WTC11 (cell line): ENCODE data around the gene LLGL2. TPM values are rescaled to one million over a fixed set of nuclear protein-coding genes. Genes with fewer than 3 reads are reported as not detected.

Experiments
- ATAC-seq: fragments of 200-7000 bp; cut with Tn5 transposase; 2 replicates; pipeline ENCODE4 v1.10.0; 2021; ENCODE audit warnings: mild to moderate bottlenecking, moderate library complexity
- CTCF ChIA-PET: fragments of 300-600 bp; sonication (Branson Sonifier 250); formaldehyde crosslinking; loops from one replicate; lab custom pipeline; 2021; ENCODE audit warnings: antibody characterized with exemption; lab: Charles Lee
- POLR2A ChIA-PET: fragments of 350-600 bp; sonication (Branson Sonifier 250); formaldehyde crosslinking; loops from one replicate; lab custom pipeline; 2021; ENCODE audit warnings: antibody characterized with exemption; lab: Charles Lee
- DNase-seq: peaks from one replicate; pipeline ENCODE4 v3.0.0; 2021; ENCODE audit warnings: low spot score
- H3K27ac Mint-ChIP-seq: 2 replicates; pipeline ENCODE4 v1.8.0; 2021; ENCODE audit warnings: mixed read lengths
- H3K27me3 Mint-ChIP-seq: 2 replicates; pipeline ENCODE4 v1.8.0; 2021; ENCODE audit warnings: low read depth, mild to moderate bottlenecking, moderate library complexity, mixed read lengths
- H3K36me3 Mint-ChIP-seq: 2 replicates; pipeline ENCODE4 v1.8.0; 2021; ENCODE audit warnings: mixed read lengths
- H3K4me1 Mint-ChIP-seq: 2 replicates; pipeline ENCODE4 v1.8.0; 2022; ENCODE audit warnings: mixed read lengths
- H3K4me3 Mint-ChIP-seq: 2 replicates; pipeline ENCODE4 v1.8.0; 2021; ENCODE audit warnings: mild to moderate bottlenecking, moderate library complexity, mixed read lengths
- H3K9me3 Mint-ChIP-seq: 2 replicates; pipeline ENCODE4 v1.8.0; 2021; ENCODE audit warnings: mixed read lengths
- CREM ChIP-seq: sonication (generic); formaldehyde crosslinking; IDR thresholded peaks from 2 replicates; pipeline ENCODE4 v1.8.1; 2022; ENCODE audit warnings: mild to moderate bottlenecking, missing genetic modification reagents, moderate library complexity
- FOXJ3 ChIP-seq: sonication (generic); formaldehyde crosslinking; IDR thresholded peaks from 2 replicates; pipeline ENCODE4 v1.9.0; 2021; ENCODE audit warnings: missing genetic modification reagents, mild to moderate bottlenecking, borderline replicate concordance
- FOXK1 ChIP-seq: sonication (generic); formaldehyde crosslinking; IDR thresholded peaks from 2 replicates; pipeline ENCODE4 v1.8.0; 2022; ENCODE audit warnings: mild to moderate bottlenecking, moderate library complexity, missing genetic modification reagents
- MXD4 ChIP-seq: fragments of 250-450 bp; sonication (Bioruptor Pico); IDR thresholded peaks from 2 replicates; pipeline ENCODE4 v1.8.0; 2021; ENCODE audit warnings: mild to moderate bottlenecking, moderate library complexity, borderline replicate concordance
- OVOL2 ChIP-seq: fragments of 250-450 bp; sonication (Bioruptor Pico); IDR thresholded peaks from 2 replicates; pipeline ENCODE4 v1.9.0; 2021; ENCODE audit warnings: mild to moderate bottlenecking, borderline replicate concordance
- SMAD4 ChIP-seq: sonication (generic); formaldehyde crosslinking; IDR thresholded peaks from 2 replicates; pipeline ENCODE4 v1.8.0; 2022; ENCODE audit warnings: mild to moderate bottlenecking, missing genetic modification reagents
- TCF7 ChIP-seq: sonication (generic); formaldehyde crosslinking; IDR thresholded peaks from 2 replicates; pipeline ENCODE4 v1.8.0; 2022; ENCODE audit warnings: mild to moderate bottlenecking, low read depth, missing genetic modification reagents, moderate library complexity
- TEAD1 ChIP-seq: sonication (generic); formaldehyde crosslinking; IDR thresholded peaks from 2 replicates; pipeline ENCODE4 v1.8.0; 2022; ENCODE audit warnings: mild to moderate bottlenecking, missing genetic modification reagents
- ZBTB21 ChIP-seq: sonication (generic); formaldehyde crosslinking; IDR thresholded peaks from 2 replicates; pipeline ENCODE4 v1.8.1; 2023; ENCODE audit warnings: mild to moderate bottlenecking, missing genetic modification reagents, borderline replicate concordance
- total RNA-seq: library from RNA; stranded (reverse); gene quantifications from 3 replicates; pipeline ENCODE4 v1.2.3, GENCODE V29; 2021
- TF ChIP-seq, protein P1 (sequence below): sonication (generic); formaldehyde crosslinking; IDR thresholded peaks from 2 replicates; pipeline ENCODE4 v1.8.1; 2022; ENCODE audit warnings: mild to moderate bottlenecking, missing genetic modification reagents, moderate library complexity, borderline replicate concordance
- TF ChIP-seq, protein P2 (sequence below): sonication (generic); formaldehyde crosslinking; IDR thresholded peaks from 2 replicates; pipeline ENCODE4 v1.8.1; 2023; ENCODE audit warnings: mild to moderate bottlenecking, missing genetic modification reagents
- TF ChIP-seq, protein P3 (sequence below): sonication (generic); formaldehyde crosslinking; IDR thresholded peaks from 2 replicates; pipeline ENCODE4 v1.8.0; 2023; ENCODE audit warnings: missing genetic modification reagents, mild to moderate bottlenecking, borderline replicate concordance
- TF ChIP-seq, protein P4 (sequence below): fragments of 250-450 bp; sonication (Bioruptor Pico); IDR thresholded peaks from 2 replicates; pipeline ENCODE4 v2.1.2; 2022; ENCODE audit warnings: mild to moderate bottlenecking, moderate library complexity
- TF ChIP-seq, protein P5 (sequence below): sonication (generic); formaldehyde crosslinking; IDR thresholded peaks from 2 replicates; pipeline ENCODE4 v1.8.0; 2022; ENCODE audit warnings: mild to moderate bottlenecking, missing genetic modification reagents
- TF ChIP-seq, protein P6 (sequence below): sonication (generic); formaldehyde crosslinking; IDR thresholded peaks from 2 replicates; pipeline ENCODE4 v1.8.0; 2023; ENCODE audit warnings: missing genetic modification reagents
- TF ChIP-seq, protein P7 (sequence below): fragments of 250-450 bp; sonication (Bioruptor Pico); IDR thresholded peaks from 2 replicates; pipeline ENCODE4 v1.8.0; 2021; ENCODE audit warnings: mild to moderate bottlenecking
- TF ChIP-seq, protein P8 (sequence below): sonication (generic); formaldehyde crosslinking; IDR thresholded peaks from 2 replicates; pipeline ENCODE4 v1.8.1; 2023; ENCODE audit warnings: mild to moderate bottlenecking, missing genetic modification reagents, borderline replicate concordance
- TF ChIP-seq, protein P9 (sequence below): sonication (generic); formaldehyde crosslinking; IDR thresholded peaks from 2 replicates; pipeline ENCODE4 v1.8.1; 2023; ENCODE audit warnings: mild to moderate bottlenecking, moderate library complexity, missing genetic modification reagents
- TF ChIP-seq, protein P10 (sequence below): sonication (generic); formaldehyde crosslinking; IDR thresholded peaks from 2 replicates; pipeline ENCODE4 v1.8.0; 2022; ENCODE audit warnings: mild to moderate bottlenecking, missing genetic modification reagents

LLGL2 gene
- total RNA-seq, 1 experiment from 2014 or later = 103 TPM

DNA sequence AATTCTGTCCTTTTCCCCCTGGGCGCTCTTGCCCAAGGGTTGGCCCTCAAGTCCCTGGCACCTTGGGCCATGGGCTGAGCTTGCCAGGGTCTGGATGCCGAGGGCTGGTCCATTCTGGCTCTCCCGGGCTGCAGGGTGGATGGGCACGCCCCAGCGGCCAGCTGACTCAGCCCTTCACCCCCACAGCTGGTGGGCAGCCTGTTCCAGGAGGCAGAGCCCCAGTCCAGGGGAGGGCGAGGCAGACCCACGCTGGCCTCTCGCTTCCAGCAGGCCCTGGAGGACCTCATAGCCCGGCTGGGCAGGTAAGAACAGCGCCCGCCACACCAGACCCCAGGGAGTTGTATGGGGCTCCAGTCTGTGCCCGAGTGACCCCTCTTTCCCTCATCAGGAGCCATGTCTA is 77.1 kb downstream of the LLGL2 start:
- POLR2A ChIA-PET = no interaction called here
- CTCF ChIA-PET = interaction anchor here (0.7 to 9.0 kb wide), 13 partner anchors 11 to 162 kb away, joined by 3 to 158 read pairs (median 34); partner anchors contain the start of genes GALK1 and SMIM5
- TF ChIP-seq TCF7 (CRISPR knock-in tag) (no peak), SMAD4 (CRISPR knock-in tag) (no peak), TEAD1 (CRISPR knock-in tag) (no peak), FOXK1 (CRISPR knock-in tag) (no peak), MXD4 (CRISPR knock-in tag) (no peak), CREM (CRISPR knock-in tag) (no peak), FOXJ3 (CRISPR knock-in tag) (no peak), OVOL2 (CRISPR knock-in tag) (no peak), ZBTB21 (CRISPR knock-in tag) (no peak)
- TF ChIP-seq, protein P1, sequence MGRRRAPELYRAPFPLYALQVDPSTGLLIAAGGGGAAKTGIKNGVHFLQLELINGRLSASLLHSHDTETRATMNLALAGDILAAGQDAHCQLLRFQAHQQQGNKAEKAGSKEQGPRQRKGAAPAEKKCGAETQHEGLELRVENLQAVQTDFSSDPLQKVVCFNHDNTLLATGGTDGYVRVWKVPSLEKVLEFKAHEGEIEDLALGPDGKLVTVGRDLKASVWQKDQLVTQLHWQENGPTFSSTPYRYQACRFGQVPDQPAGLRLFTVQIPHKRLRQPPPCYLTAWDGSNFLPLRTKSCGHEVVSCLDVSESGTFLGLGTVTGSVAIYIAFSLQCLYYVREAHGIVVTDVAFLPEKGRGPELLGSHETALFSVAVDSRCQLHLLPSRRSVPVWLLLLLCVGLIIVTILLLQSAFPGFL (CRISPR knock-in tag) = no peak
- TF ChIP-seq, protein P2, sequence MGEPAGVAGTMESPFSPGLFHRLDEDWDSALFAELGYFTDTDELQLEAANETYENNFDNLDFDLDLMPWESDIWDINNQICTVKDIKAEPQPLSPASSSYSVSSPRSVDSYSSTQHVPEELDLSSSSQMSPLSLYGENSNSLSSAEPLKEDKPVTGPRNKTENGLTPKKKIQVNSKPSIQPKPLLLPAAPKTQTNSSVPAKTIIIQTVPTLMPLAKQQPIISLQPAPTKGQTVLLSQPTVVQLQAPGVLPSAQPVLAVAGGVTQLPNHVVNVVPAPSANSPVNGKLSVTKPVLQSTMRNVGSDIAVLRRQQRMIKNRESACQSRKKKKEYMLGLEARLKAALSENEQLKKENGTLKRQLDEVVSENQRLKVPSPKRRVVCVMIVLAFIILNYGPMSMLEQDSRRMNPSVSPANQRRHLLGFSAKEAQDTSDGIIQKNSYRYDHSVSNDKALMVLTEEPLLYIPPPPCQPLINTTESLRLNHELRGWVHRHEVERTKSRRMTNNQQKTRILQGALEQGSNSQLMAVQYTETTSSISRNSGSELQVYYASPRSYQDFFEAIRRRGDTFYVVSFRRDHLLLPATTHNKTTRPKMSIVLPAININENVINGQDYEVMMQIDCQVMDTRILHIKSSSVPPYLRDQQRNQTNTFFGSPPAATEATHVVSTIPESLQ (CRISPR knock-in tag) = no peak
- TF ChIP-seq, protein P3, sequence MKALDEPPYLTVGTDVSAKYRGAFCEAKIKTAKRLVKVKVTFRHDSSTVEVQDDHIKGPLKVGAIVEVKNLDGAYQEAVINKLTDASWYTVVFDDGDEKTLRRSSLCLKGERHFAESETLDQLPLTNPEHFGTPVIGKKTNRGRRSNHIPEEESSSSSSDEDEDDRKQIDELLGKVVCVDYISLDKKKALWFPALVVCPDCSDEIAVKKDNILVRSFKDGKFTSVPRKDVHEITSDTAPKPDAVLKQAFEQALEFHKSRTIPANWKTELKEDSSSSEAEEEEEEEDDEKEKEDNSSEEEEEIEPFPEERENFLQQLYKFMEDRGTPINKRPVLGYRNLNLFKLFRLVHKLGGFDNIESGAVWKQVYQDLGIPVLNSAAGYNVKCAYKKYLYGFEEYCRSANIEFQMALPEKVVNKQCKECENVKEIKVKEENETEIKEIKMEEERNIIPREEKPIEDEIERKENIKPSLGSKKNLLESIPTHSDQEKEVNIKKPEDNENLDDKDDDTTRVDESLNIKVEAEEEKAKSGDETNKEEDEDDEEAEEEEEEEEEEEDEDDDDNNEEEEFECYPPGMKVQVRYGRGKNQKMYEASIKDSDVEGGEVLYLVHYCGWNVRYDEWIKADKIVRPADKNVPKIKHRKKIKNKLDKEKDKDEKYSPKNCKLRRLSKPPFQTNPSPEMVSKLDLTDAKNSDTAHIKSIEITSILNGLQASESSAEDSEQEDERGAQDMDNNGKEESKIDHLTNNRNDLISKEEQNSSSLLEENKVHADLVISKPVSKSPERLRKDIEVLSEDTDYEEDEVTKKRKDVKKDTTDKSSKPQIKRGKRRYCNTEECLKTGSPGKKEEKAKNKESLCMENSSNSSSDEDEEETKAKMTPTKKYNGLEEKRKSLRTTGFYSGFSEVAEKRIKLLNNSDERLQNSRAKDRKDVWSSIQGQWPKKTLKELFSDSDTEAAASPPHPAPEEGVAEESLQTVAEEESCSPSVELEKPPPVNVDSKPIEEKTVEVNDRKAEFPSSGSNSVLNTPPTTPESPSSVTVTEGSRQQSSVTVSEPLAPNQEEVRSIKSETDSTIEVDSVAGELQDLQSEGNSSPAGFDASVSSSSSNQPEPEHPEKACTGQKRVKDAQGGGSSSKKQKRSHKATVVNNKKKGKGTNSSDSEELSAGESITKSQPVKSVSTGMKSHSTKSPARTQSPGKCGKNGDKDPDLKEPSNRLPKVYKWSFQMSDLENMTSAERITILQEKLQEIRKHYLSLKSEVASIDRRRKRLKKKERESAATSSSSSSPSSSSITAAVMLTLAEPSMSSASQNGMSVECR (CRISPR knock-in tag) = no peak
- TF ChIP-seq, protein P4, sequence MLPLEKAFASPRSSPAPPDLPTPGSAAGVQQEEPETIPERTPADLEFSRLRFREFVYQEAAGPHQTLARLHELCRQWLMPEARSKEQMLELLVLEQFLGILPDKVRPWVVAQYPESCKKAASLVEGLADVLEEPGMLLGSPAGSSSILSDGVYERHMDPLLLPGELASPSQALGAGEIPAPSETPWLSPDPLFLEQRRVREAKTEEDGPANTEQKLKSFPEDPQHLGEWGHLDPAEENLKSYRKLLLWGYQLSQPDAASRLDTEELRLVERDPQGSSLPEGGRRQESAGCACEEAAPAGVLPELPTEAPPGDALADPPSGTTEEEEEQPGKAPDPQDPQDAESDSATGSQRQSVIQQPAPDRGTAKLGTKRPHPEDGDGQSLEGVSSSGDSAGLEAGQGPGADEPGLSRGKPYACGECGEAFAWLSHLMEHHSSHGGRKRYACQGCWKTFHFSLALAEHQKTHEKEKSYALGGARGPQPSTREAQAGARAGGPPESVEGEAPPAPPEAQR (CRISPR knock-in tag) = no peak
- TF ChIP-seq, protein P5, sequence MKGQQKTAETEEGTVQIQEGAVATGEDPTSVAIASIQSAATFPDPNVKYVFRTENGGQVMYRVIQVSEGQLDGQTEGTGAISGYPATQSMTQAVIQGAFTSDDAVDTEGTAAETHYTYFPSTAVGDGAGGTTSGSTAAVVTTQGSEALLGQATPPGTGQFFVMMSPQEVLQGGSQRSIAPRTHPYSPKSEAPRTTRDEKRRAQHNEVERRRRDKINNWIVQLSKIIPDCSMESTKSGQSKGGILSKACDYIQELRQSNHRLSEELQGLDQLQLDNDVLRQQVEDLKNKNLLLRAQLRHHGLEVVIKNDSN (CRISPR knock-in tag) = no peak
- TF ChIP-seq, protein P6, sequence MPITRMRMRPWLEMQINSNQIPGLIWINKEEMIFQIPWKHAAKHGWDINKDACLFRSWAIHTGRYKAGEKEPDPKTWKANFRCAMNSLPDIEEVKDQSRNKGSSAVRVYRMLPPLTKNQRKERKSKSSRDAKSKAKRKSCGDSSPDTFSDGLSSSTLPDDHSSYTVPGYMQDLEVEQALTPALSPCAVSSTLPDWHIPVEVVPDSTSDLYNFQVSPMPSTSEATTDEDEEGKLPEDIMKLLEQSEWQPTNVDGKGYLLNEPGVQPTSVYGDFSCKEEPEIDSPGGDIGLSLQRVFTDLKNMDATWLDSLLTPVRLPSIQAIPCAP (CRISPR knock-in tag) = no peak
- TF ChIP-seq, protein P7, sequence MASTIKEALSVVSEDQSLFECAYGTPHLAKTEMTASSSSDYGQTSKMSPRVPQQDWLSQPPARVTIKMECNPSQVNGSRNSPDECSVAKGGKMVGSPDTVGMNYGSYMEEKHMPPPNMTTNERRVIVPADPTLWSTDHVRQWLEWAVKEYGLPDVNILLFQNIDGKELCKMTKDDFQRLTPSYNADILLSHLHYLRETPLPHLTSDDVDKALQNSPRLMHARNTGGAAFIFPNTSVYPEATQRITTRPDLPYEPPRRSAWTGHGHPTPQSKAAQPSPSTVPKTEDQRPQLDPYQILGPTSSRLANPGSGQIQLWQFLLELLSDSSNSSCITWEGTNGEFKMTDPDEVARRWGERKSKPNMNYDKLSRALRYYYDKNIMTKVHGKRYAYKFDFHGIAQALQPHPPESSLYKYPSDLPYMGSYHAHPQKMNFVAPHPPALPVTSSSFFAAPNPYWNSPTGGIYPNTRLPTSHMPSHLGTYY (CRISPR knock-in tag) = no peak
- TF ChIP-seq, protein P8, sequence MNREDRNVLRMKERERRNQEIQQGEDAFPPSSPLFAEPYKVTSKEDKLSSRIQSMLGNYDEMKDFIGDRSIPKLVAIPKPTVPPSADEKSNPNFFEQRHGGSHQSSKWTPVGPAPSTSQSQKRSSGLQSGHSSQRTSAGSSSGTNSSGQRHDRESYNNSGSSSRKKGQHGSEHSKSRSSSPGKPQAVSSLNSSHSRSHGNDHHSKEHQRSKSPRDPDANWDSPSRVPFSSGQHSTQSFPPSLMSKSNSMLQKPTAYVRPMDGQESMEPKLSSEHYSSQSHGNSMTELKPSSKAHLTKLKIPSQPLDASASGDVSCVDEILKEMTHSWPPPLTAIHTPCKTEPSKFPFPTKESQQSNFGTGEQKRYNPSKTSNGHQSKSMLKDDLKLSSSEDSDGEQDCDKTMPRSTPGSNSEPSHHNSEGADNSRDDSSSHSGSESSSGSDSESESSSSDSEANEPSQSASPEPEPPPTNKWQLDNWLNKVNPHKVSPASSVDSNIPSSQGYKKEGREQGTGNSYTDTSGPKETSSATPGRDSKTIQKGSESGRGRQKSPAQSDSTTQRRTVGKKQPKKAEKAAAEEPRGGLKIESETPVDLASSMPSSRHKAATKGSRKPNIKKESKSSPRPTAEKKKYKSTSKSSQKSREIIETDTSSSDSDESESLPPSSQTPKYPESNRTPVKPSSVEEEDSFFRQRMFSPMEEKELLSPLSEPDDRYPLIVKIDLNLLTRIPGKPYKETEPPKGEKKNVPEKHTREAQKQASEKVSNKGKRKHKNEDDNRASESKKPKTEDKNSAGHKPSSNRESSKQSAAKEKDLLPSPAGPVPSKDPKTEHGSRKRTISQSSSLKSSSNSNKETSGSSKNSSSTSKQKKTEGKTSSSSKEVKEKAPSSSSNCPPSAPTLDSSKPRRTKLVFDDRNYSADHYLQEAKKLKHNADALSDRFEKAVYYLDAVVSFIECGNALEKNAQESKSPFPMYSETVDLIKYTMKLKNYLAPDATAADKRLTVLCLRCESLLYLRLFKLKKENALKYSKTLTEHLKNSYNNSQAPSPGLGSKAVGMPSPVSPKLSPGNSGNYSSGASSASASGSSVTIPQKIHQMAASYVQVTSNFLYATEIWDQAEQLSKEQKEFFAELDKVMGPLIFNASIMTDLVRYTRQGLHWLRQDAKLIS (CRISPR knock-in tag) = no peak
- TF ChIP-seq, protein P9, sequence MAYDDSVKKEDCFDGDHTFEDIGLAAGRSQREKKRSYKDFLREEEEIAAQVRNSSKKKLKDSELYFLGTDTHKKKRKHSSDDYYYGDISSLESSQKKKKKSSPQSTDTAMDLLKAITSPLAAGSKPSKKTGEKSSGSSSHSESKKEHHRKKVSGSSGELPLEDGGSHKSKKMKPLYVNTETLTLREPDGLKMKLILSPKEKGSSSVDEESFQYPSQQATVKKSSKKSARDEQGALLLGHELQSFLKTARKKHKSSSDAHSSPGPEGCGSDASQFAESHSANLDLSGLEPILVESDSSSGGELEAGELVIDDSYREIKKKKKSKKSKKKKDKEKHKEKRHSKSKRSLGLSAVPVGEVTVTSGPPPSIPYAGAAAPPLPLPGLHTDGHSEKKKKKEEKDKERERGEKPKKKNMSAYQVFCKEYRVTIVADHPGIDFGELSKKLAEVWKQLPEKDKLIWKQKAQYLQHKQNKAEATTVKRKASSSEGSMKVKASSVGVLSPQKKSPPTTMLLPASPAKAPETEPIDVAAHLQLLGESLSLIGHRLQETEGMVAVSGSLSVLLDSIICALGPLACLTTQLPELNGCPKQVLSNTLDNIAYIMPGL (CRISPR knock-in tag) = no peak
- TF ChIP-seq, protein P10, sequence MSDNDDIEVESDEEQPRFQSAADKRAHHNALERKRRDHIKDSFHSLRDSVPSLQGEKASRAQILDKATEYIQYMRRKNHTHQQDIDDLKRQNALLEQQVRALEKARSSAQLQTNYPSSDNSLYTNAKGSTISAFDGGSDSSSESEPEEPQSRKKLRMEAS (CRISPR knock-in tag) = no peak

More for the DNA sequence above, 77.1 kb downstream of the LLGL2 start:
- H3K27ac Mint-ChIP-seq = no peak overlapping the region
- H3K27me3 Mint-ChIP-seq = no peaks in the 10 kb centered on the region
- no peaks in the 10 kb centered on the region for H3K36me3 Mint-ChIP-seq
- DNase-seq = no peak
- no peaks in the 10 kb centered on the region for H3K4me1 Mint-ChIP-seq
- no peaks in the 10 kb centered on the region for H3K9me3 Mint-ChIP-seq
- no peak for ATAC-seq
- H3K4me3 Mint-ChIP-seq = no peak overlapping the region
